Stimulated activated naive B cell treated with anti-CD40 and anti-IgM and Interleukin-4, amounts not matched to agents 10 μg/mL and 1 μg/mL and 100 μg/mL, for 72 hours (primary cell): ENCODE data around the gene MDN1.
A peak's percentile ranks its signal among the peaks of the same experiment; 100 is the strongest.

Source experiments
- ATAC-seq, 2 donors: fragments of 150-1000 bp; cut with Tn5 transposase; replicated peaks; 2 replicates each; pipeline ENCODE4 v1.10.0; 2021; ENCODE audit warnings: moderate library complexity in 1 of 2
- DNase-seq: peaks from one replicate; pipeline ENCODE4 v3.0.0; 2021
- H3K27ac Mint-ChIP-seq: one replicate; pipeline ENCODE4 v1.8.0; 2022; ENCODE audit warnings: mild to moderate bottlenecking, mixed read lengths
- H3K27me3 Mint-ChIP-seq, 2 donors: one replicate each; pipeline ENCODE4 v1.8.0; 2022; ENCODE audit warnings: mixed read lengths in 2 of 2
- H3K36me3 Mint-ChIP-seq, 2 donors: one replicate each; pipeline ENCODE4 v1.8.0; 2022; ENCODE audit warnings: mixed read lengths in 2 of 2, mild to moderate bottlenecking in 1 of 2
- H3K4me1 Mint-ChIP-seq, 2 donors: one replicate each; pipeline ENCODE4 v1.8.0; 2022; ENCODE audit warnings: mixed read lengths in 2 of 2, mild to moderate bottlenecking in 1 of 2
- H3K4me3 Mint-ChIP-seq, 2 donors: one replicate each; pipeline ENCODE4 v1.8.0; 2022; ENCODE audit warnings: mild to moderate bottlenecking in 2 of 2, mixed read lengths in 2 of 2, moderate library complexity in 1 of 2
- H3K9me3 Mint-ChIP-seq, 2 donors: one replicate each; pipeline ENCODE4 v1.8.0; 2022; ENCODE audit warnings: mixed read lengths in 2 of 2, mild to moderate bottlenecking in 1 of 2

The MDN1 gene

GRCh38 chr6:89723046-89723445 lies 96.5 kb downstream of the MDN1 start:
- no peak overlapping the region for H3K4me3 Mint-ChIP-seq
- peaks cover 38 to 60% of the 10 kb centered on the region in 2 donors for H3K36me3 Mint-ChIP-seq
- H3K9me3 Mint-ChIP-seq = no peaks in the 10 kb centered on the region
- H3K27me3 Mint-ChIP-seq = no peaks in the 10 kb centered on the region
- DNase-seq (no peak), ATAC-seq (no peak)
- H3K4me1 Mint-ChIP-seq = no peaks in the 10 kb centered on the region
- no peak overlapping the region for H3K27ac Mint-ChIP-seq

DNA sequence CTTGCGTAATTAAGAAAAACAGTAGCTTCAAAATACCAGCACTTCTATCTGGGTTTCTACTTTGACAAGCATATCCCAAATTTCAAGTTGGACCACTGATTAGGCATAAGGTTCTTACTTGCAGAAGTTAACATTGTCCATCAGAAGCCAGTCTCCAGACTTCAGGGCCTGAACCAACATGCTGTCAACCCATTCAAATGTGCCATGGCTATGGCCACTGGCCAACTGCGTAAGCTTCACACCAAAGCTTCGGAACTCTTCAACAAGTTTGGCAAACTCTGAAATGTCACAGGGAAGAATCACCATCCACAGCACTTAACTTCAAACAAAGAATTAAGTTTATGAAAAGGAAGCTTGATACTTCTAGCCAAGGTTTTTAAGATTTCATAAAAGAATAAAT lies 103.1 kb downstream of the MDN1 start:
- DNase-seq (no peak), ATAC-seq (no peak)
- H3K4me1 Mint-ChIP-seq = no peaks in the 10 kb centered on the region
- no peak overlapping the region for H3K27ac Mint-ChIP-seq
- no peak overlapping the region for H3K4me3 Mint-ChIP-seq
- H3K27me3 Mint-ChIP-seq = no peaks in the 10 kb centered on the region
- H3K36me3 Mint-ChIP-seq = peaks cover 30 to 61% of the 10 kb centered on the region in 2 donors
- H3K9me3 Mint-ChIP-seq = no peaks in the 10 kb centered on the region

DNA sequence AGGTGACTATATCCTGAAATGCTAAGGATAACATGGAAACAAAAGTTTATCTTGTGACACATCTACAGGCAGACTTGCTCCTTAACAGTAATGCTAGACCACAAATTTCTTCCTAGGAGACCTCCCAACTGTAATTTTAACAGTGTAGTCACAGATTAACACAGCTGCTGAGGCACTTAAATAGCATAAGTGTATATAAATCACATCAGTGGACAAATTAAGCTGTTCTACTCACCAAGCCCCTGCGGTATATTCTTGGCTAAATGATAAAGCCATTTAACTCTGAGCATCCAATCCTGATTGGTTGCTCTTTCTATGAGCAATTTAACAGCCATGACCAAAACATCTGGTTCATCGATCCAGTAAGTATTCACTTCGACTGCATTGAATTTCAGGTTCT lies 107.8 kb downstream of the MDN1 start:
- Mint-ChIP-seq H3K36me3 (peaks cover 38 to 71% of the 10 kb centered on the region in 2 donors), H3K9me3 (no peaks in the 10 kb centered on the region), H3K27ac (peak overlapping the region; percentile 25), H3K4me3 (no peak overlapping the region), H3K27me3 (no peaks in the 10 kb centered on the region), H3K4me1 (no peaks in the 10 kb centered on the region)
- DNase-seq (no peak), ATAC-seq (no peak)

DNA sequence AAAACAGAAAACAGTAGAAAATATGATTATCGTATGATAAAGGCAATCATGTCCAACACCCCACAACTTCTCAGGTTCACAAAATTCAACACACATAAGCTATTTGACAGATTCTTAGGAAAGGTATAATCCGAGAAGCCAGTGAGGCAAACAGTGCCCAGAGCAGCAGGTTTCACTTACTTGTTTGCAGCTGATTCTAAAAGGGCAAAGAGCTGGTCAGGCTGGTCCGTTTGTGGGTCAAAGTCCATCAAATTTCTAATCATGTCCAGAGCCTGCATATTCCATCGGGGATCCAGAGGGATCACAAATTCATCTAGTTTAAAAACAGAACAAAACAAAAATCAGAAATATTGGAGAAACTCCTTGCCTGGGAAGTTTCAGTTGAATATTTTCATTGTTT lies 111.3 kb downstream of the MDN1 start:
- no peak overlapping the region for H3K4me3 Mint-ChIP-seq
- no peaks in the 10 kb centered on the region for H3K27me3 Mint-ChIP-seq
- H3K27ac Mint-ChIP-seq = no peak overlapping the region
- no peaks in the 10 kb centered on the region for H3K9me3 Mint-ChIP-seq
- H3K36me3 Mint-ChIP-seq = peaks cover 36 to 72% of the 10 kb centered on the region in 2 donors
- DNase-seq (no peak), ATAC-seq (no peak)
- H3K4me1 Mint-ChIP-seq = no peaks in the 10 kb centered on the region

DNA sequence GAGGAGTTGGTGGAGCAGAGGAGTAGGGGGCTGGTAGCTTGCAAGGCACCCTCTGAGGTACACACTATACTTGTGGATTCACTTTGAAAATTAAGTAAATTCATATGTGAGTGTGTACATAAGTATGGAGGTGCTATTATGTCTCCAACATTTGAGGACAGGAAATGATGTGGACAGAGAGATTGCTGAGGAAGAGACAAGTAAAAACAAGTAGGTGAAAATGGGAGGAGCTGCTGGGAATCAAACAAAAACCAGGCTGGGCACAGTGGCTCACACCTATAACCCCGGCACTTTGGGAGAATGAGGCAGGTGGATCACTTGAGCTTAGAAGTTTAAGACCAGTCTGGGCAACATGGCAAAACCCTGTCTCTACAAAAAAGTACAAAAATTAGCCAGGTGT lies 111.8 kb downstream of the MDN1 start:
- no peak overlapping the region for H3K4me3 Mint-ChIP-seq
- H3K36me3 Mint-ChIP-seq = peaks cover 34 to 72% of the 10 kb centered on the region in 2 donors
- no peaks in the 10 kb centered on the region for H3K4me1 Mint-ChIP-seq
- no peak overlapping the region for H3K27ac Mint-ChIP-seq
- H3K27me3 Mint-ChIP-seq = no peaks in the 10 kb centered on the region
- H3K9me3 Mint-ChIP-seq = no peaks in the 10 kb centered on the region
- DNase-seq = no peak
- no peak for ATAC-seq

- no peaks in the 10 kb centered on the region for H3K27me3 Mint-ChIP-seq
- no peak for ATAC-seq
- H3K9me3 Mint-ChIP-seq = no peaks in the 10 kb centered on the region
- peaks cover 45 to 77% of the 10 kb centered on the region in 2 donors for H3K36me3 Mint-ChIP-seq
- H3K4me3 Mint-ChIP-seq = no peak overlapping the region
- no peaks in the 10 kb centered on the region for H3K4me1 Mint-ChIP-seq
- no peak for DNase-seq
- no peak overlapping the region for H3K27ac Mint-ChIP-seq
These were observed 113.5 kb downstream of the MDN1 start for GRCh38 chr6:89706121-89706520.

- Mint-ChIP-seq H3K27me3 (no peaks in the 10 kb centered on the region), H3K4me3 (no peak overlapping the region), H3K4me1 (no peaks in the 10 kb centered on the region), H3K36me3 (peaks cover 36 to 53% of the 10 kb centered on the region in 2 donors), H3K9me3 (no peaks in the 10 kb centered on the region), H3K27ac (no peak overlapping the region)
- DNase-seq (no peak), ATAC-seq (no peak)
These were observed 116.3 kb downstream of the MDN1 start for GRCh38 chr6:89703292-89703691.

DNA sequence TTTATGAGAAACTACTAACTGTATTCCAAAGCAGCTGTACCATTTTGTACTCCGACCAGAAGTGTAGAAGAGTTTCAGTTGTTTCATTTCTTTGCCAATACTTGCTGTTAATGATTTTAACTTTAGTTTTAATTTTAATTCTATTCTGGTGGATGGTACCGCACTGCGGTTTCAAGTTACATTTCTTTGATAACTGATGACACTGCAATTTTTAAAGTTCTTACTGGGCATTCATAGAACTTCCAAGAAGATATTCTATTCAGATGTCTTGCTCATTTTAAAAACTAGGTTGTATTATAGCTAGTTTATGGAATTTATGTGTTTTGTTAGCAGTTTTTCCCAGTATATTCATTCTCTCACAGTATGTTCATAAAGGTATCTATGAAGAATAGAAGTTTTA lies 117.2 kb downstream of the MDN1 start:
- Mint-ChIP-seq H3K27me3 (no peaks in the 10 kb centered on the region), H3K27ac (no peak overlapping the region), H3K9me3 (no peaks in the 10 kb centered on the region), H3K4me3 (no peak overlapping the region), H3K4me1 (no peaks in the 10 kb centered on the region), H3K36me3 (peaks cover 31 to 49% of the 10 kb centered on the region in 2 donors)
- no peak for DNase-seq
- ATAC-seq = no peak

GRCh38 chr6:89695667-89696066 lies 123.9 kb downstream of the MDN1 start:
- no peak for ATAC-seq
- Mint-ChIP-seq H3K27ac (no peak overlapping the region), H3K27me3 (no peaks in the 10 kb centered on the region), H3K36me3 (peaks cover 53 to 57% of the 10 kb centered on the region in 2 donors), H3K9me3 (no peaks in the 10 kb centered on the region), H3K4me3 (no peak overlapping the region), H3K4me1 (peaks cover under 1 to 2% of the 10 kb centered on the region in 2 donors)
- DNase-seq = no peak

- DNase-seq (no peak), ATAC-seq (no peak)
- H3K27me3 Mint-ChIP-seq = no peaks in the 10 kb centered on the region
- no peak overlapping the region for H3K4me3 Mint-ChIP-seq
- H3K4me1 Mint-ChIP-seq = peaks cover 4 to 12% of the 10 kb centered on the region in 2 donors
- peaks cover 64 to 66% of the 10 kb centered on the region in 2 donors for H3K36me3 Mint-ChIP-seq
- H3K9me3 Mint-ChIP-seq = no peaks in the 10 kb centered on the region
- no peak overlapping the region for H3K27ac Mint-ChIP-seq
These were observed 125.2 kb downstream of the MDN1 start for GRCh38 chr6:89694428-89694827.

DNA sequence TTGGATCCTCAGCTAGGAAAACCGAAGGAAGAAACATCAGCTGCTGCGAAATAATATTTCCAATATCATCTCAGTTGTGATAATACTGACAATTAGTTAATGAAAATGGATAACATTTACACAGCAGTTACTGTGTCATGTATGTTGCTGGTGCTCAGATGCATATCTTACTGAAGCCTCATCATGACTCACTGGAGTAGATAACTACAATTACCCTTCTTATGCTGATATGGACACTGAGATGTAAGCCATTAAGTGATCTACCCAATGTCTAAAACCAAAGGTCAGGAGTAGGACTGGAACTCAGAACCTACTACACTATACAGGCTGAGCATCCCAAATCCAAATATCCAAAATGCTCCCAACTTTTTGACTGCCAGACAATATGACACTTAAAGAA lies 126.4 kb downstream of the MDN1 start:
- H3K36me3 Mint-ChIP-seq = peaks cover 66 to 69% of the 10 kb centered on the region in 2 donors
- no peak overlapping the region for H3K27ac Mint-ChIP-seq
- H3K4me3 Mint-ChIP-seq = no peak overlapping the region
- no peak for DNase-seq
- no peak for ATAC-seq
- H3K9me3 Mint-ChIP-seq = no peaks in the 10 kb centered on the region
- H3K27me3 Mint-ChIP-seq = no peaks in the 10 kb centered on the region
- H3K4me1 Mint-ChIP-seq = peaks cover 4 to 12% of the 10 kb centered on the region in 2 donors

DNA sequence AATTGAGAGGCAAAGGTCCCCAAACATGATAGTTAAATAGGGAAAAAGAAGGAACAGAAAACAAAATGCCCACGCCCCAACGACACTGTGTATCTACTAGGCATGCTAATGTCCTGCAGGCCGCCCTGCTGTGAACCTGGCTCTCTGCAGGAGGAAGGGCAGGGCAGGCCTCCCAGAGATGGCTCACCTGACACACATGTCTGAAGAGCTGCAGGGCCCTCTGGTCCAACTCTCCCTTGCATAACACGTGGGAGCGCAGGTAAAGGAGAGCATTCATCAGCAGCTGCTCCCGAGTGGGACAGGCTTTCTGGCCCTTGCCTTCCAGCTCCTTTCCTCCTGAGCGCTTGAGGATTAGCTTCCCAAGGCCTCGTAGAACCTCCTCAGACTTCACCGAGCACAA lies 127.3 kb downstream of the MDN1 start:
- H3K4me1 Mint-ChIP-seq = peaks cover 4 to 12% of the 10 kb centered on the region in 2 donors
- no peak for ATAC-seq

GRCh38 chr6:89690944-89691324 lies 128.7 kb downstream of the MDN1 start:
- no peak overlapping the region for H3K4me3 Mint-ChIP-seq
- ATAC-seq (no peak), DNase-seq (no peak)
- H3K27ac Mint-ChIP-seq = no peak overlapping the region
- no peaks in the 10 kb centered on the region for H3K9me3 Mint-ChIP-seq
- peaks cover 66 to 69% of the 10 kb centered on the region in 2 donors for H3K36me3 Mint-ChIP-seq
- H3K4me1 Mint-ChIP-seq = peaks cover 4 to 12% of the 10 kb centered on the region in 2 donors
- no peaks in the 10 kb centered on the region for H3K27me3 Mint-ChIP-seq

More for the DNA sequence above, 127.3 kb downstream of the MDN1 start:
- H3K27me3 Mint-ChIP-seq = no peaks in the 10 kb centered on the region
- peaks cover 71 to 73% of the 10 kb centered on the region in 2 donors for H3K36me3 Mint-ChIP-seq
- no peak overlapping the region for H3K4me3 Mint-ChIP-seq
- H3K27ac Mint-ChIP-seq = no peak overlapping the region
- H3K9me3 Mint-ChIP-seq = no peaks in the 10 kb centered on the region
- no peak for DNase-seq

- DNase-seq = no peak
- H3K27ac Mint-ChIP-seq = no peak overlapping the region
These were observed 129.9 kb downstream of the MDN1 start for GRCh38 chr6:89689732-89690131.

DNA sequence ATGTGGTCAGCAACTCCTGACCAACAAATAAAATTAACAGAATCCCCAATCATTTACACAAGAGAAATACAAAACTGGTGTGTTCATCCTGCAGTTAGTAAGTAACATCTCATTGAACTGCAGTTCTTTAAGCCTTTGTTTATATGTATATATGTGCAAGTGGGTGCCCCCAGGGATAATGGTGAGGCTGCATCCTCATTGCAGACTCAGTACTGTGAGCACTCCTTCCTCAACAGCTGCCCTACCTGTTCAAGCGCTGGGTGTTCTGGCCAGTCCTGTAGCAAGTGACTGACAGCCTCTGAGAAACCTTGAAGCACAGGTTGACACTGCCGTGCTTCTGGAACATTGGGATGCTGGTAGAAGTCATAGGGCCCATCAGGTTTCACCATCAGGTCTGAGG lies 131.3 kb downstream of the MDN1 start:
- no peak for DNase-seq
- Mint-ChIP-seq H3K36me3 (peaks cover 58 to 61% of the 10 kb centered on the region in 2 donors), H3K27ac (no peak overlapping the region), H3K4me1 (peaks cover 4 to 12% of the 10 kb centered on the region in 2 donors), H3K27me3 (no peaks in the 10 kb centered on the region), H3K4me3 (no peak overlapping the region), H3K9me3 (no peaks in the 10 kb centered on the region)
- no peak for ATAC-seq

More at GRCh38 chr6:89689732-89690131, 129.9 kb downstream of the MDN1 start:
- no peaks in the 10 kb centered on the region for H3K9me3 Mint-ChIP-seq
- no peak overlapping the region for H3K4me3 Mint-ChIP-seq
- ATAC-seq = no peak
- H3K4me1 Mint-ChIP-seq = peaks cover 4 to 12% of the 10 kb centered on the region in 2 donors
- peaks cover 64 to 70% of the 10 kb centered on the region in 2 donors for H3K36me3 Mint-ChIP-seq
- H3K27me3 Mint-ChIP-seq = no peaks in the 10 kb centered on the region

DNA sequence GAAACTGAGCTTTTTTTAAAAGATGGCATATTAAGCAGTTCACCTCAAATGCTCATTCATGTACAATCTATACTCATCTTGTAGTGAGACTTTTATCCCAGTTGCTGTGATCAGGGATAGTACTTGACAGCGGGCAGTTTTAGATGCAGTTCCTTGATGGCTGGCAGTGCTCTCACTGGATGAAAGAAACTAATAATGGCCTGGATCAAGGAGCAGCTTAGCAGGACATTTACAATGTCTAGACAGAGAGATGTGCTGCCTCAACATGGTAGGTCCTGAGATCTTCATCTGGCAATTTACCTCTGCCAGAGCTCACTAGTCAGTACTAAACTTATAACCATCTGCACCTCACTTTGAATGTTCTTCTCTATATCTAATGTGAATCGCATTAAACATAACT lies 134.3 kb downstream of the MDN1 start:
- Mint-ChIP-seq H3K27me3 (no peaks in the 10 kb centered on the region), H3K4me3 (no peak overlapping the region), H3K9me3 (no peaks in the 10 kb centered on the region), H3K36me3 (peaks cover 57 to 58% of the 10 kb centered on the region in 2 donors), H3K4me1 (peaks cover under 1 to 6% of the 10 kb centered on the region in 2 donors), H3K27ac (no peak overlapping the region)
- DNase-seq (no peak), ATAC-seq (no peak)
